NCI-H146 (cell line): Measurements from ENCODE around the gene ITFG2.
A peak's percentile ranks its signal among the peaks of the same experiment; 100 is the strongest.

ENCODE experiments used
- DNase-seq: peaks from one replicate; lab custom pipeline; 2025; lab: John Stamatoyannopoulos, UW

The ITFG2 gene

GRCh38 chr12:2795291-2796186, 16.9 kb upstream of the ITFG2 start:
- DNase-seq = peak; percentile 84

GRCh38 chr12:2796187-2796666, 16.2 kb upstream of the ITFG2 start:
- DNase-seq = no peak

- no peak for DNase-seq
These were observed 14.6 kb upstream of the ITFG2 start for GRCh38 chr12:2797721-2798418.

- no peak for DNase-seq
These were observed 12.4 kb upstream of the ITFG2 start for GRCh38 chr12:2800046-2800570.

GRCh38 chr12:2801044-2801783, 11.3 kb upstream of the ITFG2 start:
- DNase-seq = no peak

- no peak for DNase-seq
These were observed 8.7 kb upstream of the ITFG2 start for GRCh38 chr12:2803635-2804392.

- DNase-seq = no peak
These were observed 7.9 kb upstream of the ITFG2 start for GRCh38 chr12:2804393-2805142.

GRCh38 chr12:2805143-2805520, 7.3 kb upstream of the ITFG2 start:
- no peak for DNase-seq

GRCh38 chr12:2806700-2807099, 5.8 kb upstream of the ITFG2 start:
- DNase-seq = no peak

GRCh38 chr12:2811801-2812200, 667 bp upstream of the ITFG2 start:
- DNase-seq = no peak

GRCh38 chr12:2813214-2814185, 1.0 kb downstream of the ITFG2 start:
- DNase-seq = peak; percentile 71

- no peak for DNase-seq
These were observed 7.3 kb downstream of the ITFG2 start for GRCh38 chr12:2819810-2820209.

- DNase-seq = no peak
These were observed 8.0 kb downstream of the ITFG2 start for GRCh38 chr12:2820432-2820831.

GRCh38 chr12:2823483-2823882, 11.0 kb downstream of the ITFG2 start:
- no peak for DNase-seq

- DNase-seq = no peak
These were observed 12.1 kb downstream of the ITFG2 start for GRCh38 chr12:2824541-2824940.

GRCh38 chr12:2825132-2825531, 12.7 kb downstream of the ITFG2 start:
- DNase-seq = no peak

GRCh38 chr12:2826036-2826435, 13.6 kb downstream of the ITFG2 start:
- DNase-seq = no peak

- peak; percentile 93 for DNase-seq
These were observed 14.4 kb downstream of the ITFG2 start for GRCh38 chr12:2826721-2827515.

- no peak for DNase-seq
These were observed 16.8 kb downstream of the ITFG2 start for GRCh38 chr12:2829275-2829674.
